HG03432 (cell line): ENCODE results near the gene MAP6.

Experiments used
- ATAC-seq: cut with Tn5 transposase; IDR thresholded peaks from one replicate; pipeline ENCODE4 v1.9.1; 2021; ENCODE audit warnings: mild to moderate bottlenecking, moderate library complexity; ENCODE audit not compliant: unreplicated experiment

MAP6 gene

DNA sequence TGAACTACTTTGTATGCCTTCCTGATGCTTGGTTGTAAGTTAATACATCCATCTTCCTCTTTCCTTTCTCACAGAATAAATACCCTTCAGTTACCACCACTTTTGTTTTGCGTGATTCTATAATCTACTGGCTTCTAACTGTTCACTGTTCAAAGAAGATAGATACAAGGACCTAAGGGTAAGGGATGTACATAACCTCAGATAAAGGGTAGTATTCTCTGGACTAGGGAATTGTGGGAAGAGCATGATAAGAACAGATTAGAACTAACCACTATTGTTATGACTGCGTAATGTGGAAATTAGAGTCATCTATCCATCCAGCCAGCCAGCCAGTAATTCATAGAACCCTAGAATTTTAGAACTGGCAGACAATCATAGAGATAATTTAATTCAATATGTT lies 36.4 kb downstream of the MAP6 start:
- no peak for ATAC-seq

GRCh38 chr11:75631086-75631730 lies 37.6 kb downstream of the MAP6 start:
- ATAC-seq: no peak

- no peak for ATAC-seq
These were observed 40.8 kb downstream of the MAP6 start for GRCh38 chr11:75627906-75628668.

DNA sequence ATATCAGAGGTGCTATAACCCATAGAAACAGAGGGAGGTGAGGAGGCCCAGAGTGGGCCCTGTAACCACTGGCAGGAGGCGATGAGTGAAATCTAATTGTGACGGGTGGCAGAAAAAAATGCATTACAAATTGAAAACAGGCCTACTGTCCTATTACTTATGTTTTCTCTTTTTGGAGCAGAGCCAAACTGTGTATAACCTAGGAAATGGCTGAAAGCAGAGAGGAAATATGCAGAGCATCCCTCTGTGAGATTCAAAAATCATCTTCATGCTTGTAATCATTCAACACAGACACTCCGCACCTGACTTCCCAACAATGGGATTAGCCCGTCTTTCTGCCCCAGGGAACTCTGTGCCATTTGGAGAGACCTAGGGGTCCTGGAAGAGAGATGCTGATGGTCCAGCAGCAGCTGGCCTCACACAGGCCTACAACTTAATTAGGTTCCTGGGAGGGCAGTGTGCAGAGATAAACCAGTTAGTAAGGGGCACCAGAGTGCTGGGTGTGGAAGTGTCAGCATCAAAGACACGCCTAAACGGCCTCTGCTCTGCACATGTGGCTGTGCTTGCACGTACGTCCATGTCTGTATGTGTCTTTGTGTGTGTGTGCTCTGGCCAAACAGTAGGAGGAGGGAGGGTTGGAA lies 41.8 kb downstream of the MAP6 start:
- no peak for ATAC-seq

DNA sequence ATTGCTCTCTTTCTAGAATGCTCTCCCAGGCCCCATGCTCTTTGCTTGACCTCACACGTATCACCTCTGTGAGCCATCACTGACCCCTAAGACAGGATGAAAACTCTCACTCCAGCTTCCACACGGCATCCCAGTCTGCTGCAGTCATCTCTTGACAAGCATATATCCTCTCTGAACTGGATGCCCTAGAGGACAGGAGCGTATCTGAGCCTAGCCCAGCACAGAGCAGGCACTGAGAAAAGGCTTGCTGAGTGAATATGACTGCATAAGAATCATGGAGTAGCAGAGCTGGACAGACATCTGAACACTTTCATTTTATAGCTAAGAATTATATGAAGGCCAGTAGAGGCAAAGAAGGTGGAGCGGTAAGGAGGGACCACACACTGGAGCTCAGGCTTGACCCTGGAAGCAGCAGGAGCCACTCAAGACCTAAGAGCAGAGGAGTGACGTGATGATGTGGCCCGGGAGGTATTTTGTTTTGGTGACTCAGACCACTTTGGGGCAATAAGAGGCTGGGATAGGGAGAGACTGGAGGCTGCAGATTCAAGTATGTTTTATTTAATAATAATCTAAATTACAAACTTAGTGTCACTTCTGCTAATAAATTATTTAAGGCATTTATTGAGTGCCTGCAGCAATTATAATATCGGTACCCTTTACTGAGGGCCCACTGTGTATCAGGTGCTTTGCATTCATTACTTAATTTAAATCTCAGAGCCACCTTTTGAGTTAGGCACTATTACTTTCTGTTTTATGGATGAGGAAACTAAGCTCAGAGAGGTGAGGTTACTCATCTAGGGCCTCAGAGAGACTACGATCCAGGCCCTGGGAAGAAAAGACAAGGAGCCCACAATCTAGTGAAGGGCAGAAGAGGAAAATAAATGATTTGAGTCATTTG lies 42.6 kb downstream of the MAP6 start:
- ATAC-seq: no peak

GRCh38 chr11:75625021-75625420 lies 43.8 kb downstream of the MAP6 start:
- ATAC-seq: no peak

- no peak for ATAC-seq
These were observed 52.6 kb downstream of the MAP6 start for GRCh38 chr11:75616281-75616680.

DNA sequence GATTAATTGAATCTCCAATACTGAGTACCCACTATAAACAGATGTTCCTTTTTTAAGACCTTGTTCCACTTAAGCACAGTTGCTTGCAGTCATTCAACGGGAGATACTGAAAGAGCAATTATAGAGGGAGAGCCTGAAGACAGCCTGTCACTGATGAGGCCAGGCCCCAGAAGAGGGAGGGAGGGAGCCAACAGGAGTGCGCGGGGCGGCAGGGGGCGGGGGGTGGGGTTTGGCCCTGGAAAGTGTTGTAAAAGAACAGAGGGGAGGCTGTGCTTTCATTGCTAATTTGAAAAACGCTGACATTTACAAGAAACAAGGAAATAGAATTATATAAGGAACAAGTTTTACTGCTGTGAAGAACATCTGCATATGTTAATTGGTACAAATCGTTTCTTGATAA lies 53.1 kb downstream of the MAP6 start:
- no peak for ATAC-seq

GRCh38 chr11:75611823-75612222 lies 57.0 kb downstream of the MAP6 start:
- ATAC-seq: no peak

DNA sequence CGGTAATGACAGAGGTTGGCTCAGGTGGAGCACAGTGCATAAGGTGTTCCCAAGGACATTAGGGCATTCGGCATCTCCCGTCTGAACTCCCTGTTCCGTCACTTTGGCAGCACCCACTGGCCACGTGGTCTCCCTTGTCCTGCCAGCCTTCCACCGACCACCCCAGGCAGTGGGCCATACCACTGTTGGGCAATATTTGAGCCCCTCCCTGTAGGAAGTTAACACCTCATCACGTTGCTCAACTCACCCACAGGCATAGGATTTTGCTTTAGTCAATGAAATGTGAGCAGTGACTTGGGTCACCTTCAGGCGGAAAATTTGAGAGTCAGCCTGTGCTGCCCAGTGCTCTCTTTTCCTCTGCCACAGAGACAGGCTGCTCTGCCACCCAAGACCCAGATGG lies 62.7 kb downstream of the MAP6 start:
- ATAC-seq: no peak

DNA sequence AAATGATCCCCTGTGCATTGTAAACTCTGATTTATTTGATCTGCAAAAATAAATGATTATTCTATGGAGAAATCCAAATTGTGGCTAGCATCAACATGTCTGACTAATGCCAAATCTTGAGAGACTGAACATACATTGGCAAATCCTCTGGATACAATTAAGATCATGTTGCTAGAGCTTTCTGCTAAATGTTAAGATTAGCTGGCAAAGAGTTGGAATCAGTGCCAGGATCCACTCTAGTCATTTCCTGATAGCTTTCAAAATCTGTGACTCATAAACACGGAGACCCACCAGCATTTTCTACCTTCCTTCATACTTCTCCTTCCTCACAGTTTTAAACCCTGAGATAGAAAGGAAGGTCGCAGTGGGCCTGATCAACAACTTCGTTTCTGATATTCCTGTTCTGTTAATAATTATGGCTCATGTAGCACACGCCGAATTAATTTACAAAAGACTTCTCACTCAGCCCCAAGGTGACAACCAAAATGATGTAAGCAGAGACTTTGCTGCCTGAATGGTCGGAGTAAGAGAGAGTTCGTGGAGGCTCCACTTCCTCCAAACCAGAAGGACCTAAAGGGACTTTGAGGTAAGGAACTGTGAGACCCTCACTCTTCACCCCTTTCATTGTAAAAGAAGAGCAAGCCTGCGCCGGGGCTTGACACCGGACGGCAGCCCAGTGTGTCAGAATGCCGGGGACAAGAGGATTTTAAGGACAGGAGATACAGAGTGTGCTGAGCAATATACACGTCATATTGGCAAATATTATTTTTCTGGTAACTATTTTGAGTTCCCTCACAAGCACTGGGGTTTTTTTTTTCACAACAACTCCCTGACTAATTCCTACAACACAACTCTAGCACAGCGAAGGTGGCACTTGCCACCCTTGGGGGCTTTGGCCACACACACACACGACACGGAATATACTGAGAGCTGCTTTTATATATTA lies 64.8 kb downstream of the MAP6 start:
- ATAC-seq: no peak

DNA sequence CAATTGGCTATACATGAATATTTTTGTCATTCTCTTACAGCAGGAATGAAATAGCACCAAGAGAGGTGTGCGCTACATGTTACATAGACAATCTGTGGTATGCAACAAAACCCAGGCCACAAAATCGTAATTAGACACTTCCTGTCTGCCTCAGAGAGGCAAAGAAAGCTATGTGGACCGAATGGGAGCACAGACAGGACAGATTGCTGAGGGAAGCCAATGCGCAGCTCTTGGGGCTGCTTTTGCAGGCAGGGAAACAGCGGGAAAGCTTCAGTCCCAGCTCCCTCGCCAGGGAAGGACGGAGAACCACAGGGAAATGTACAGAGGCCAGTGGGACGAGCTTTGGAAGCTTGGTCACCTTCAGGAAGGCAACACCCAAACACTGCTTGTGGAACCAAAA lies 65.9 kb downstream of the MAP6 start:
- ATAC-seq: no peak

DNA sequence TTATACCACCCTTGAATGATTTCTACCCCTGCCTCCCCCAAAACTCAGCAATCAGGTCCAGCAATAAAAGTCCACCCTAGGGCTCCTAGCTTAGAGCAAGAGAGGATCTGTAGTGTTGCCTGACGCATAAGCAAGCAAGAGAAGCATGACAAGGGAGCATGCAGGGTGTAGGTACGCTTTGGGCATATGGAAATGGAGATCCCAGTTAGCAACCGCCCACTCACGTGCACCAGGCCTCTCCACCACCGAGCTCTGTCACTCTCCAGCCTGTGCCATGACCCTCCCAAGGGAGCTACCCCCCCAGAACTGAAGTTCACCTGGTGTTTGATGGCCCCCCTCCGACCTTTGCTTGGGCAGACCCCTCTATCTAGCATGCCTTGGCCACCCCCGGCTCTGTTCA lies 67.3 kb downstream of the MAP6 start:
- no peak for ATAC-seq

- ATAC-seq: no peak
These were observed 68.5 kb downstream of the MAP6 start for GRCh38 chr11:75600356-75600755.

DNA sequence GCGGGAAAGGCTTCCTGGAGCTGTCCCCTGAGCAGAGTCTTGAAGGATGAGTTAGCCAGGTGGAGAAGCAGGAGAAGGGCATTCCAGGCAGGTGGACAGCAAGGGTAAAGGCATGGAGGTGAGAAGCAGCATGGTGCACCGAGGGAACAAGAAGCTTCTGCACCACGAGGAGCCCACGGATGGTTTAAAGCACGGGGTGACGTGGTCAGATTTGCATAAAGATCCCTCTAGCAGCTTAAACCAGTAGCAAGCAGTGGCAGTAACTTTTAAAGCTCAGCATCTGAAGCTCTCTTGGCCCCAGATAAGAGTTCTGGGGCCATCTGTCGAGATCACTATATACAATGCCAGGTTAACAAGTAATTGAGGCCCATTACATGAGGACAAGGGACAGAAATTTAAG lies 69.9 kb downstream of the MAP6 start:
- ATAC-seq: no peak

DNA sequence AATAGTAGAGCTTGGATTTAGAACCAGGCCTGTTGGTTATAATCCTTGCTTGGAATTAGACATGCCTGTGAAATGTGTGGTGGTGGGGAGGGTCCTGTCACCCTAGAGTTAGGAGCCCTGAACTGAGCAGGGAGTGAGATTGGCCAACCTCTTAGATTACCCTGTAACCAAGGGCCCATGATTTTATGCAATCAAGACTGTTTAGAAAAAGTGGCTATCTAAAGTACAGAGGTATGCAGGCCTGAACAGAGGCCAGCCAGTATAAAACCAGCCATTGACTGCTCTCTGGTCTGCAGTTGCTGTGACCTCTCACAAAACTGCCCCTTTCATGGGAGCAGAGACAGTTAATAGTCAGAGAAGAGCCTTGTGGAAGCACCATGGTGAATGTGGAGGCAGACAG lies 70.6 kb downstream of the MAP6 start:
- no peak for ATAC-seq

DNA sequence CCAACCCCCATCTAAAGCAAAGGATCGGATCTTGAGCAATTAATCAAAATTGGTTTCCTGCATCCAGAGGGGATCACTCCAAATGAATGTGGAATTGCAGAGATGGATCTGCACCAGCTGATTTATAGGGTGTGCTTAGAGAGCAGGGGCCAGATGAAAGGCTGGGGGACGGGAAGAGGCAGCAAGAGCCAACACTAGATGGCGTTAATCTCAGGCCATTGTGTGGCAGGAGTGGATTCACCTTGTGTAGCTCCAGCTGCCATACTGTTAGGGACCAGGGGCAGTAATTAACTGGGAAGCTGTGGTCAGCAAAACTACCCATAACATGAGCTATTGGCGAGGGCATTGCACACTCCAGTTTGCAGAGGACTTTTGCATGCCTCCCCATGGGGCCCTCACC lies 71.2 kb downstream of the MAP6 start:
- no peak for ATAC-seq

GRCh38 chr11:75596914-75597313 lies 71.9 kb downstream of the MAP6 start:
- no peak for ATAC-seq

GRCh38 chr11:75595429-75595828 lies 73.4 kb downstream of the MAP6 start:
- no peak for ATAC-seq

DNA sequence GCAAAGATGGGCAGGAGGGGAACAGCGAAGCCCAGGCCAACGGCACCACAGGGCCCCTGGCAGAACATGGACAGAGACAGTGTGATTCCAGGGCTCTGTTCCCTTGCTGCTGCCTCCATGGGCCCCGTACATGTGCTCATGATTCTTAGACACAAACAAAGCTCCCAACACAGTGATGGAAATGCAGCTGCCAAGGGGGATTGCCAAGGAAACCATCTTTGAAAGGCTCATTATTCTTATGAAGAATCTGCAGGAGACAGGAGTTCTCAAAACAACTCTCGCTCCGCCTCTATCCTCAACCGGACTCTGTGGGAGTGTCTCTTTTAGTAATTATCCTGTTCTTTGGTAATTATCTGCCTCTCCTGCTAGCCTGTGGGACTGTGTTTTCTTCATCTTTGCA lies 74.6 kb downstream of the MAP6 start:
- no peak for ATAC-seq
